IMR-90 (cell line): Measurements from ENCODE around the gene CPEB3. TPM values are rescaled to one million over a fixed set of nuclear protein-coding genes. Genes with fewer than 3 reads are reported as not detected.

Experiments used
- ATAC-seq: fragments of 200-7000 bp; cut with Tn5 transposase; 2 replicates; pipeline ENCODE4 v1.9.1; 2020; ENCODE audit warnings: low read depth, mild to moderate bottlenecking, moderate library complexity
- BruUV-seq: library from RNA; stranded (reverse); fragments of 400-500 nt; replicated peaks from 2 replicates; lab custom pipeline; 2021; lab: Mats Ljungman, UMichigan
- CTCF ChIA-PET: fragments of 300-600 bp; formaldehyde crosslinking; extraction: SDS; loops from one replicate; lab custom pipeline; 2021; ENCODE audit warnings: antibody characterized with exemption; lab: Yijun Ruan, JAX
- POLR2A ChIA-PET: fragments of 300-600 bp; sonication (Branson Sonifier 250); formaldehyde crosslinking; loops from one replicate; lab custom pipeline; 2022; ENCODE audit warnings: antibody characterized with exemption; ENCODE audit not compliant: unreplicated experiment; lab: Charles Lee
- DNase-seq: peaks from one replicate; pipeline ENCODE4 v3.0.0; 2013
- H2AFZ ChIP-seq: replicated peaks from 2 replicates; pipeline ENCODE3; 2013; ENCODE audit warnings: low read length, mild to moderate bottlenecking; ENCODE audit not compliant: poor library complexity
- H2AK5ac ChIP-seq: 2 replicates; pipeline ENCODE4 v1.6.1; 2013; ENCODE audit warnings: low read depth, low read length, inconsistent platforms
- H2AK9ac ChIP-seq: replicated peaks from 2 replicates; pipeline ENCODE3; 2013; ENCODE audit warnings: mild to moderate bottlenecking, low read depth, low read length, moderate library complexity; ENCODE audit not compliant: poor library complexity
- H2BK120ac ChIP-seq: 2 replicates; pipeline ENCODE4 v1.6.1; 2013; ENCODE audit warnings: low read depth, low read length, inconsistent platforms
- H2BK15ac ChIP-seq: 3 replicates; pipeline ENCODE4 v1.6.1; 2013; ENCODE audit warnings: low read depth, low read length, inconsistent platforms
- H2BK20ac ChIP-seq: 2 replicates; pipeline ENCODE4 v1.6.1; 2013; ENCODE audit warnings: low read depth, mild to moderate bottlenecking, inconsistent platforms, low read length, moderate library complexity
- H2BK5ac ChIP-seq: 2 replicates; pipeline ENCODE4 v1.6.1; 2013; ENCODE audit warnings: mild to moderate bottlenecking, low read depth, low read length, inconsistent platforms; ENCODE audit not compliant: poor library complexity, severe bottlenecking
- H3K14ac ChIP-seq: replicated peaks from 2 replicates; pipeline ENCODE4 v1.6.1; 2013; ENCODE audit warnings: low read depth, low read length, inconsistent platforms
- H3K18ac ChIP-seq: 2 replicates; pipeline ENCODE4 v1.6.1; 2013; ENCODE audit warnings: low read depth, low read length, control low read depth
- H3K23ac ChIP-seq: 2 replicates; pipeline ENCODE4 v1.6.1; 2013; ENCODE audit warnings: low read depth, low read length, inconsistent platforms
- H3K27ac ChIP-seq: 2 replicates; pipeline ENCODE4 v1.5.1; 2013; ENCODE audit warnings: mild to moderate bottlenecking, control low read depth, low read length; ENCODE audit not compliant: insufficient read depth
- H3K27me3 ChIP-seq: 2 replicates; pipeline ENCODE4 v1.6.1; 2013; ENCODE audit warnings: low read length; ENCODE audit not compliant: control insufficient read depth, insufficient read depth
- H3K36me3 ChIP-seq: 2 replicates; pipeline ENCODE4 v1.6.1; 2013; ENCODE audit warnings: low read length, mixed read lengths; ENCODE audit not compliant: control insufficient read depth, insufficient read depth
- H3K4ac ChIP-seq: 2 replicates; pipeline ENCODE4 v1.6.1; 2013; ENCODE audit warnings: low read depth, low read length, inconsistent platforms
- H3K4me1 ChIP-seq: 2 replicates; pipeline ENCODE4 v1.6.1; 2013; ENCODE audit warnings: low read length, mixed read lengths; ENCODE audit not compliant: control insufficient read depth, insufficient read depth
- H3K4me2 ChIP-seq: 2 replicates; pipeline ENCODE4 v1.6.1; 2013; ENCODE audit warnings: low read depth, mild to moderate bottlenecking, control low read depth, low read length, moderate library complexity
- H3K4me3 ChIP-seq: 2 replicates; pipeline ENCODE4 v1.5.1; 2013; ENCODE audit warnings: low read depth, mild to moderate bottlenecking, control low read depth, low read length, moderate library complexity; ENCODE audit not compliant: insufficient read depth
- H3K56ac ChIP-seq: 2 replicates; pipeline ENCODE4 v1.6.1; 2013; ENCODE audit warnings: low read length, inconsistent platforms; ENCODE audit not compliant: insufficient read depth; ENCODE audit errors: extremely low read depth
- H3K79me1 ChIP-seq, 2 experiments: 2 replicates each; pipeline ENCODE4 v1.6.1; 2013; ENCODE audit warnings: low read length in 2 of 2, inconsistent platforms in 1 of 2, low read depth in 1 of 2
- H3K9ac ChIP-seq: 2 replicates; pipeline ENCODE4 v1.6.1; 2013; ENCODE audit warnings: low read depth, low read length, control low read depth
- H3K9me1 ChIP-seq: 2 replicates; pipeline ENCODE4 v1.6.1; 2013; ENCODE audit warnings: low read length, inconsistent platforms; ENCODE audit not compliant: insufficient read depth
- H3K9me3 ChIP-seq: 2 replicates; pipeline ENCODE4 v1.6.1; 2013; ENCODE audit warnings: low read length; ENCODE audit not compliant: control insufficient read depth, insufficient read depth
- H4K20me1 ChIP-seq: 2 replicates; pipeline ENCODE4 v1.6.1; 2013; ENCODE audit warnings: low read length, inconsistent platforms; ENCODE audit not compliant: insufficient read depth
- H4K5ac ChIP-seq: 2 replicates; pipeline ENCODE4 v1.6.1; 2013; ENCODE audit warnings: mild to moderate bottlenecking, low read depth, low read length, control low read depth
- H4K8ac ChIP-seq, 2 experiments: 2 replicates each; pipeline ENCODE4 v1.6.1; 2013; ENCODE audit warnings: low read depth in 2 of 2, low read length in 2 of 2, control low read depth in 1 of 2, inconsistent platforms in 1 of 2
- H4K91ac ChIP-seq: 2 replicates; pipeline ENCODE4 v1.6.1; 2013; ENCODE audit warnings: low read depth, low read length, inconsistent platforms; ENCODE audit not compliant: insufficient read depth
- FOS ChIP-seq: fragments of 150-350 bp; IDR thresholded peaks from 2 replicates; pipeline ENCODE4 v1.6.1; 2016; ENCODE audit warnings: low read depth, low read length
- RFX5 ChIP-seq: IDR thresholded peaks from 2 replicates; pipeline ENCODE4 v1.8.0; 2012; ENCODE audit warnings: low read depth, mild to moderate bottlenecking, low read length, moderate library complexity
- WGBS, 2 experiments: methylation state at CpG; one replicate each; pipeline versions ENCODE4 v1.1.5 to v1.1.7; 2013; ENCODE audit warnings: missing lambda C conversion rate in 2 of 2; ENCODE audit not compliant: insufficient read length in 1 of 2; ENCODE audit errors: extremely low coverage in 2 of 2; 5-methylcytosine and 5-hydroxymethylcytosine counted together
- dilution Hi-C: fragments of 300-500 bp; cut with HindIII; formaldehyde crosslinking; loops from one replicate; pipeline ENCODE4 v1.14.3; 2018; ENCODE audit warnings: low sequenced_read_pairs; ENCODE audit not compliant: unreplicated experiment
- in situ Hi-C: fragments of 300-500 bp; cut with MboI; formaldehyde crosslinking; loops from 3 replicates; pipeline ENCODE4 v1.14.3; 2019; ENCODE audit warnings: low sequenced_read_pairs, inconsistent platforms, mixed read lengths
- intact Hi-C: fragments of 100-400 bp; cut with micrococcal nuclease; formaldehyde crosslinking; loops from 2 replicates; pipeline ENCODE4 v1.10.0; 2022
- polyA plus RNA-seq, 3 experiments: library from polyadenylated mRNA; depleted of rRNA; stranded (reverse); fragments of >200 nt; gene quantifications; 2 replicates each; pipeline ENCODE4 v1.2.3, GENCODE V29; 2012; ENCODE audit warnings: low replicate concordance in 1 of 3
- total RNA-seq: library from RNA; depleted of rRNA; stranded (reverse); fragments of >200 nt; gene quantifications from 2 replicates; pipeline ENCODE4 v1.2.3, GENCODE V29; 2012

Gene CPEB3
- total and polyA plus RNA-seq, 2 of the 4 experiments (the other 2 are of a cell fraction), result 0.18 to 0.36 TPM

GRCh38 chr10:92222603-92223262, 68.1 kb downstream of the CPEB3 start:
- no peak overlapping the region for H2AK9ac ChIP-seq
- H3K4ac ChIP-seq, result no peak overlapping the region
- H3K4me1 ChIP-seq, result peaks cover 2% of the 10 kb centered on the region; the same call in 1 of the 2 replicates
- no peak overlapping the region for H3K9ac ChIP-seq
- H3K27me3 ChIP-seq, result no peaks in the 10 kb centered on the region
- CTCF ChIA-PET, result interaction anchor here (0.7 kb wide), 2 partner anchors 29 to 64 kb away, joined by 3 to 4 read pairs; no protein-coding TSS in a partner anchor
- dilution Hi-C loops (no loop called here), in situ Hi-C loops (no loop called here), intact Hi-C loops (no loop called here)
- TF ChIP-seq FOS (peak; percentile 20; the same call in 1 of the 2 replicates), RFX5 (no peak)
- POLR2A ChIA-PET, result no interaction called here
- WGBS, 2 experiments, result no CpG with 5 or more reads among the region's 1 CpG
- no peak overlapping the region for H3K4me2 ChIP-seq
- no peak overlapping the region for H4K8ac ChIP-seq
- no peak overlapping the region for H2BK5ac ChIP-seq
- no peak overlapping the region for H3K23ac ChIP-seq
- no peak overlapping the region for H2BK15ac ChIP-seq
- no peak overlapping the region for H3K18ac ChIP-seq
- H3K27ac ChIP-seq, result no peak overlapping the region
- H3K79me1 ChIP-seq, result no peaks in the 10 kb centered on the region; a peak in 1 of 4 replicates
- no peaks in the 10 kb centered on the region for H4K20me1 ChIP-seq
- H4K5ac ChIP-seq, result no peak overlapping the region
- no peak overlapping the region for H4K91ac ChIP-seq
- no peak overlapping the region for H2BK20ac ChIP-seq
- peaks cover 5% of the 10 kb centered on the region; the same call in 1 of the 2 replicates for H3K9me1 ChIP-seq
- H3K14ac ChIP-seq, result no peak overlapping the region
- no peak overlapping the region for H2BK120ac ChIP-seq
- no peaks in the 10 kb centered on the region for H3K36me3 ChIP-seq
- H3K56ac ChIP-seq, result no peak overlapping the region
- no peaks in the 10 kb centered on the region for H3K9me3 ChIP-seq
- H2AK5ac ChIP-seq, result no peak overlapping the region
- DNase-seq, result peak; percentile 75
- no peak overlapping the region for H2AFZ ChIP-seq
- BruUV-seq, result no TSS peak
- peak; percentile 63 for ATAC-seq
- no peak overlapping the region for H3K4me3 ChIP-seq
